GM12891 (cell line): ENCODE measurements around the gene SULT1A2.
"Not testable (repeated sequence)": the region's sequence is repeated elsewhere in the genome, so short reads cannot be mapped to it uniquely, and the experiment has no call there.

Experiments
- DNase-seq: peaks from one replicate; pipeline ENCODE4 v3.0.0; 2011; ENCODE audit warnings: low spot score; ENCODE audit not compliant: insufficient read length
- FAIRE-seq: peaks from 2 replicates; lab custom pipeline; 2011; peaks lifted over from hg19 to GRCh38; lab: Jason Lieb, UNC
- PAX5 ChIP-seq: IDR thresholded peaks from 2 replicates; pipeline ENCODE4 v1.6.1; 2011; ENCODE audit warnings: low read length, moderate library complexity, mild to moderate bottlenecking; ENCODE audit not compliant: insufficient read depth, severe bottlenecking
- POLR2A ChIP-seq: IDR thresholded peaks from 2 replicates; pipeline ENCODE4 v1.6.1; 2011; ENCODE audit warnings: low read depth, low read length, control low read depth
- POLR2AphosphoS5 ChIP-seq: IDR thresholded peaks from 2 replicates; pipeline ENCODE4 v1.6.1; 2011; ENCODE audit warnings: low read depth, low read length, control low read depth
- POU2F2 ChIP-seq: IDR thresholded peaks from 2 replicates; pipeline ENCODE4 v1.6.1; 2011; ENCODE audit warnings: low read depth, mild to moderate bottlenecking, control low read depth, low read length, moderate library complexity
- SPI1 ChIP-seq: IDR thresholded peaks from 2 replicates; pipeline ENCODE4 v1.6.1; 2011; ENCODE audit warnings: low read depth, low read length, control low read depth
- TAF1 ChIP-seq: IDR thresholded peaks from 2 replicates; pipeline ENCODE4 v1.6.1; 2011; ENCODE audit warnings: low read depth, low read length, control low read depth

The SULT1A2 gene

GRCh38 chr16:28616636-28617035 is 19.8 kb upstream of the SULT1A2 start:
- DNase-seq (no peak), FAIRE-seq (no peak)
- TF ChIP-seq POLR2A = no peak
- TF ChIP-seq SPI1 = no peak
- TF ChIP-seq POU2F2 = no peak
- no peak for TF ChIP-seq TAF1
- TF ChIP-seq POLR2AphosphoS5 = no peak
- TF ChIP-seq PAX5 = no peak

DNA sequence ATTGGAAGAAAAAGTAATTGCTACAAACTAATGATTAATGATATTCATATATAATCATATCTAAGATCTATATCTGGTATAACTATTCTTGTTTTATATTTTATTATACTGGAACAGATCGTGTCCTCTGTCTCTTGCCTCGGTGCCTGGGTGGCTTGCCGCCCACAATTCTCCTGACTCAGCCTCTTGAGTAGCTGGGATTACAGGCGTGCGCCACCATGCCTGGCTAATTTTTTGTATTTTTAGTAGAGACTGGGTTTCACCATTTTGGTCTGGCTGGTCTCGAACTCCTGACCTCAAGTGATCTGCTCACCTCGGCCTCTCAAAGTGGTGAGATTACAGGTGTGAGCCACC is 19.4 kb upstream of the SULT1A2 start:
- FAIRE-seq, DNase-seq: not testable (repeated sequence)

DNA sequence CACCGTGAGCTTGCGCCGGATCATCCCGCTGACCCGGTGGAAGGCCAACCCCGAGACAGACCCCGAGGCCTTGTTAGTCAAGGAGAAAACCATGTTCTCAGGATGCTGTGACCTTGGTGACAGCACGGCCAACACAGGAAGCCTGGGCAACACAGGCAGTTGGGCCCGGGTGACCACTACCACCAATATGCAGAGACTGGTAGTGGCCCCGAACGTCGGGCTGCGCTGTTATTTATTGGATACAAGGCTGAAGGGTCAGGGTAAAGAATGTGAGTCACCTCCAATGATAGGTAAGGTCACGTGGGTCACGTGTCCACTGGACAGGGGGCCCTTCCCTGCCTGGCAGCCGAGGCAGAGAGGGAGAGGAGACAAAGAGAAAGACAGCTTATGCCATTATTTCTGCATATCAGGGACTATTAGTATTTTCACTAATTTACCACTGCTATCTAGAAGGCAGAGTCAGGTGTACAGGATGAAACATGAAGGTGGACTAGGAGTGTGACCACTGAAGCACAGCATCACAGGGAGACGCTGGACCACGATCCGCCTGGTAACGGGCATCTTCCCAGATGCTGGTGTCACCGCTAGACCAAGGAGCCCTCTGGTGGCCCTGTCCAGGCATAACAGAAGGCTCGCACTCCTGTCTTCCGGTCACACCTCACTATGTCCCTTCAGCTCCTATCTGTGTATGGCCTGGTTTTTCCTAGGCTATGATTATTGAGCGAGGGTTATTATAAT is 18.8 kb upstream of the SULT1A2 start:
- not testable (repeated sequence) for DNase-seq, FAIRE-seq

DNA sequence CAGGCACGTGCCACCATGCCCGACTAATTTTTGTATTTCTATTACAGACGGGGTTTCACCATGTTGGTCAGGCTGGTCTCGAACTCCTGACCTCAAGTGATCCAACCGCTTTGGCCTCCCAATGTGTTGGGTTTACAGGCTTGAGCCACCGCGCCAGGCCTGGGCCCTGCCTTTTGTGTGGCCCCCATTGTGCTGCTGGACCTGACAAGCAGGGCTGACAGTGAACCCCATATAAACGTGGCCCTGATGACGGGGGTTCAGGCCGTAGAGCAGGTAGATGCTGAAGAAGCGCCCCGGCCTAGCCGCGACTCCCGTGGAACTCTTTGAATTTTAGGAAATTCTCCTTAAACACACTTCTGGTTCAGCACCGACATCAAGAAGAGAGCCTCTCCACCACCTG is 17.7 kb upstream of the SULT1A2 start:
- DNase-seq, FAIRE-seq: not testable (repeated sequence)

GRCh38 chr16:28613912-28614311 is 17.1 kb upstream of the SULT1A2 start:
- not testable (repeated sequence) for FAIRE-seq, DNase-seq

GRCh38 chr16:28612359-28613280 is 15.8 kb upstream of the SULT1A2 start:
- DNase-seq = not testable (repeated sequence)
- peak; percentile 85 for FAIRE-seq

DNA sequence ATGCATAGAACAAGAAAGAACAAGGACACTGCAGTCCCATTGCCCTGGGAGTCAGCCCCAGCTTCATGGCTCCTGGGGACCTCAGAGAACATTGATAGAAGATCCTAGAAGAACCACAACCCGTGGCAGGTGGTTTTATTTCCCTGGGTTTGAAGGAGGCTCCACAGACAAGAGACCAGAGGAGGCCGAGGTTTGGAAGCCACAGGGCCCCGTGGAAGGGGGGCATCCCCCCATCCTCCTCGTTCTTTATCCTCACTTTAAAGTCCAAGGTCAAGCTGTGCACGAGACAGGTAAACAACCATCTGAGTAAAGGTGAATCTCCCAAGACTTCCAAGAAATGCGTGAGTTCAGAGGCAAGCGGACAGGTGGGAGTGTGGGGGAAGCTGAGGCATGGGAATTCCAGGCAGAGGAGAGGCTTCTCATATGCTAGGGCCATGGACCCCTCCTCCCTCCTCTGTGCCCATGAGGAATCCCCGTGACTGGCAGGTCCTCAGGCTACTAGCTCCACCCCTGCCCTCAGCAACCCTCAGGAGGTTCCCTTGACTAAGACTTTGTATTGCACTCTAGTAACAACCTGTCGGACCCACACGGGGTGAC is 13.8 kb upstream of the SULT1A2 start:
- no peak for DNase-seq
- no peak for TF ChIP-seq TAF1
- TF ChIP-seq SPI1 = no peak
- TF ChIP-seq PAX5 = no peak
- TF ChIP-seq POLR2A = no peak
- TF ChIP-seq POLR2AphosphoS5 = no peak
- TF ChIP-seq POU2F2 = no peak
- FAIRE-seq = no peak

GRCh38 chr16:28609631-28610594 is 13.1 kb upstream of the SULT1A2 start, which contains the start of gene SULT1A1:
Gene SULT1A1 (minus strand): TSS chr16:28610044. CDS start chr16:28608855, 1,189 bp downstream.
- DNase-seq (no peak), FAIRE-seq (no peak)
- TF ChIP-seq POU2F2 (no peak), SPI1 (no peak)

- DNase-seq, FAIRE-seq: not testable (repeated sequence)
Observed at GRCh38 chr16:28608867-28609596, 12.2 kb upstream of the SULT1A2 start.

DNA sequence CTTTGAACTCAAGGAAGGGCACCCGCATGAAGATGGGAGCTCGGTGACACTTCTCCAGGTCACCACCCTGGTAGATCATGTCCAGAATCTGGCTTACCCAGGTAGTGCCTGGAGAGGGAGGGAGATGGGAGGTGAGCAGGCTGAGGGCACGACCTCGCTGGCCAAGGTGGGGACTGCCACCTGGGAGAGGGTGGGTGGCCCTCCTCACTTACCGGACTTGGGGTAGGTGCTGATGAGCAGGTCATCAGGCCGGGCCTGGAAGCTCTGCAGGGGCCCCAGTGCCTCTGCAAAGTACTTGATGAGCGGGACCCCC is 11.6 kb upstream of the SULT1A2 start:
- FAIRE-seq, DNase-seq: not testable (repeated sequence)

DNA sequence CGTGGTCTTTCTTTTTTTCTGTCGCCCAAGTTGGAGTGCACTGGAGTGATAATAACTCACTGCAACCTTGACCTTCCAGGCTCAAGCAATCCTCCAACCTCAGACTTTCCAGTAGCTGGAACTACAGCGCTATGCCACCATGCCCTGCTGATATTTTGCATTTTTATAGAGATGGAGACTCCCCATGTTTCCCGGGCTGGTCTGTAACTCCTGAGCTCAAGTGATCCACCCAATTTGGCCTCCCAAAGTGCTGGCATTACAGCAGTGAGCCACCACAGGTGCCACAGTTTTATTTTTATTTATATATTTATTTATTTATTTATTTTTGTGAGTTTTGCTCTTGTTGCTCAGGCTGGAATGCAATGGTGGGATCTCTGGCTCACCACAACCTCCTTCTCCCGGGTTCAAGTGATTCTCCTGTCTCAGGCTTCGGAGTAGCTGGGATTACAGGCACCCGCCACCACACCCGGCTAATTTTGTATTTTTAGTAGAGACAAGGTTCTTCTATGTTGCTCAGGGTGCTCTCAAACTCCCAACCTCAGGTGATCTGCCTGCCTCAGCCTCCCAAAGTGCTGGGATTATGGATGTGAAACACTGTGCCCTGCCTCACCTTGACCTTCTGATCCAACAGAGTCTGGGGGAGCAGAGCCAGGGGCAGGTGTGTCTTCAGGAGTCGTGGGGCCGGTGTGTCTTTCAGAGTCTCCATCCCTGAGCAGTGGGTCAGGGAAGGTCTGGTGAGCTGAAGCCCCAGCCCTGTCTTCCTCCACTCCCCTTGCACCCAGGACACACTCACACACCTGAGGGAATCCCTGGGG is 11.0 kb upstream of the SULT1A2 start:
- FAIRE-seq, DNase-seq: not testable (repeated sequence)
